ENCODE results near the gene HSPA1B. TPM values are rescaled to one million over a fixed set of nuclear protein-coding genes. Genes with fewer than 3 reads are reported as not detected.
"Not testable (repeated sequence)": the region's sequence is repeated elsewhere in the genome, so short reads cannot be mapped to it uniquely, and the experiment has no call there.

HSPA1B gene
- total and polyA plus RNA-seq, 2 donors: 46.8 to 110 TPM

DNA sequence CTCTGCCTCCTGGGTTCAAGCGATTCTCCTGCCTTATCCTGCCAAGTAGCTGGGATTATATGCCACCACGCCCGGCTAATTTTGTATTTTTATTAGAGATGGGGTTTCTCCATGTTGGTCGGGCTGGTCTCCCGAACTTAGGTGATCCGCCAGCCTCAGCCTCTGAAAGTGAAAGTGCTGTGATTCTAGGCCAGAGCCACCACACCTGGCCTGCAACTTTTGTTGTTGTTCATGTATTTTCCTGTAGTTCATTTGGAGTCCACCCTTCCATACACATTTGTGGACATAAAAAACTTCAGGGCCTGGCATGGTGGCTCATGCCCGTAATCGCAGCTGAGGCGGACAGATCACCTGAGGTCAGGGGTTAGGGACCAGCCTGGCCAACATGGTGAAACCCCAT lies 14.5 kb downstream of the HSPA1B start:
- Histone ChIP-seq H3K4me1 (ENCODE audit: control insufficient read depth in 2 of 2, insufficient read depth in 2 of 2, low read length in 2 of 2) (peaks cover 15 to 20% of the 10 kb centered on the region in 2 donors), H3K27ac (ENCODE audit: low read depth in 1 of 2, low read length in 1 of 2) (no peak overlapping the region), H3K4me3 (ENCODE audit: low read length in 2 of 2) (no peak overlapping the region), H3K27me3 (ENCODE audit: control insufficient read depth in 2 of 2, insufficient read depth in 1 of 2, low read length in 1 of 2) (no peaks in the 10 kb centered on the region), H3K9me3 (ENCODE audit: control insufficient read depth in 2 of 2, insufficient read depth in 1 of 2, low read length in 1 of 2) (no peaks in the 10 kb centered on the region), H3K36me3 (ENCODE audit: control insufficient read depth in 2 of 2, insufficient read depth in 2 of 2, low read length in 1 of 2) (peaks cover 44% of the 10 kb centered on the region in 2 donors)
- 97% methylated on average over 9 of the region's 9 CpGs for WGBS
- no peak for DNase-seq (ENCODE audit: low read depth in 6 of 9, low spot score in 9 of 9)

DNA sequence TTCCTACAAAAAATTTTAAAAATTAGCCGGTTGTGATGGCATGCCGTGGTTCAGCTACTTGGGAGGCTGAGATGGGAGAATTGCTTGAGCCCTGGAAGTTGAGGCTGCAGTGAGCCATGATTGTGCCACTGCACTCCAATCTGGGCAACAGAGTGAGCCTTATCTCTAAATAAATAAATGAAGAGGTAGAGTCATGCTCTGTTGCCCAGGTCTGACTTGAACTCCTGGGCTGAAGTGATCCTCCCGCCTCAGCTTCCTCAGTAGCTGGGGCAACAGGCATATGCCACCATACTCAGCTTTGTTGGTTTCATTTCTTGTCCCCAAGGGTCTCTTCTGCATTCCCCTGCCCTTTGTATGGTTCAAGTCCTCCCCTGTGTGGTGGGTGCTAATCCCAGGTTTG lies 17.0 kb downstream of the HSPA1B start:
- no peaks in the 10 kb centered on the region for H3K27me3 ChIP-seq (ENCODE audit: control insufficient read depth in 2 of 2, insufficient read depth in 1 of 2, low read length in 1 of 2)
- no peak for DNase-seq (ENCODE audit: low read depth in 6 of 9, low spot score in 9 of 9)
- over 99% methylated on average over 3 of the region's 3 CpGs for whole genome bisulfite sequencing
- H3K4me1 ChIP-seq (ENCODE audit: control insufficient read depth in 2 of 2, insufficient read depth in 2 of 2, low read length in 2 of 2): peaks cover 0 to 2% of the 10 kb centered on the region in 2 donors
- H3K4me3 ChIP-seq (ENCODE audit: low read length in 2 of 2): no peak overlapping the region
- no peaks in the 10 kb centered on the region for H3K9me3 ChIP-seq (ENCODE audit: control insufficient read depth in 2 of 2, insufficient read depth in 1 of 2, low read length in 1 of 2)
- no peak overlapping the region for H3K27ac ChIP-seq (ENCODE audit: low read depth in 1 of 2, low read length in 1 of 2)
- H3K36me3 ChIP-seq (ENCODE audit: control insufficient read depth in 2 of 2, insufficient read depth in 2 of 2, low read length in 1 of 2): peaks cover 19 to 20% of the 10 kb centered on the region in 2 donors

DNA sequence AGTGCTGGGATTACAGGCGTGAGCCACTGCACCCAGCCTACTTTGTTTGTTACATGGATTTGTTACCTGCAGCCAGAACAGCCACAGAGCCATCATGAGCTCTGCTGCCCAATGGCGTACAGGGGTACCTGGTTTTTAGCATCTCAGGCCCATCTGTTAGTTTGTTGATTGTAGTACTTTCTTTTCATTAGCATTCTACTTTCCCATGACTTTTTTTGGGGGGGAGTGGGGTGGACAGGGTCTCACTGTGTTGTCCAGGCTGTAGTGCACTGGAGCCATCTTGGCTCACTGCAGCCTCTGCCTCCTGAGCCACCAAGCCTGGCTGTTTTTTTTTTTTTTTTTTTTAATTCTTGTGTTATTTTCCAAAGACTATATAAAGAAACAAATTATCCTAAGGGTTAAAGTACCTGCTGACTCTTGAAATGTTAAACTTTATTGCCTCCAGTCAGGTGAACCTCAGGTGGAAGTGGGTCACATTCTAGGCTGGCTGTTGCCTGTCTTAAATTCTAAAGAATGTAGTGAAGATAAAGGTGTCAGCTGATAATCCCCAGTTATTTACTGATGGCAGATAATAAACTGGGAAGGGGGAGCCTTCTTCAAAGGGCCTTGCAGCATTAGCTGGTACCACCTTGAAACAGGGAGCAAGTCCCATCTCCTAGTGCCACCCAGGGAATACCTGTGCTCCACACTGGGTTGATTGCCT lies 19.9 kb downstream of the HSPA1B start:
- over 99% methylated on average over 2 of the region's 2 CpGs for WGBS
- DNase-seq (ENCODE audit: low read depth in 6 of 9, low spot score in 9 of 9): no peak
- no peaks in the 10 kb centered on the region for H3K4me1 ChIP-seq (ENCODE audit: control insufficient read depth in 2 of 2, insufficient read depth in 2 of 2, low read length in 2 of 2)

DNA sequence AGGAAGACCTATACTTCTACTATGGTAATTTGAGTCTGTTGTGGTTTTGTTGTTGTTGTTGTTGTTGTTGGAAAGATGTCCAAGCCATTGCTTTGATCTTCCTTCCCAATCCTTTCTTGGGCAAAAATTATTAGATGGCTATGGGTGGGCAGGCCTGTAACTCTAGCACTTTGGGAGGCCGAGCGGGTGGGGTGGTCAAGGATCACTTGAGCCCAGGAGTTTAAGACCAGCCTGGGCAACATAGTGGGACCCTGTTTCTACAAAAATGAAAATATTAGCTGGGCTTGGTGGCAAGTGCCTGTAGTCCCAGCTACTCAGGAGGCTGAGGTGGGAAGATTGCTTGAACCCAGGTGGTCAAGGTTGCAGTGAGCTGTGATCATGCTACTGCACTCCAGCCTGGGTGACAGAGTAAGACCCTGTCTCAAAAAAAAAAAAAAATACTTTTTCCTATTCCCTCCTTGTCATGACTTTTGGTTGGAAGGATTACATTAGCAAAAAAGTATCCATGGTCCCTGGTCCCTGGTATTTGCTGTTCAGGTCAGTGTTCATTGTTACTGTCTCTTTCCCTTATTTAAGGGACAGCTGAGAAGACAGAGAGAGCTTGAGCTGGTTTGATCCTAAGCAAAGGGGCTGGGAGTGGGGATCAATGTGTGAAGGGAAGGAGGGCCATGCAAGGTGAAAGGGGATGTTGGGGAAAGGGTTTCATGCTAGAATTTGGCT lies 23.4 kb downstream of the HSPA1B start:
- Histone ChIP-seq H3K36me3 (ENCODE audit: control insufficient read depth in 2 of 2, insufficient read depth in 2 of 2, low read length in 1 of 2) (no peaks in the 10 kb centered on the region), H3K9me3 (ENCODE audit: control insufficient read depth in 2 of 2, insufficient read depth in 1 of 2, low read length in 1 of 2) (peaks cover 0 to 5% of the 10 kb centered on the region in 2 donors), H3K4me3 (ENCODE audit: low read length in 2 of 2) (no peak overlapping the region), H3K27ac (ENCODE audit: low read depth in 1 of 2, low read length in 1 of 2) (no peak overlapping the region), H3K27me3 (ENCODE audit: control insufficient read depth in 2 of 2, insufficient read depth in 1 of 2, low read length in 1 of 2) (no peaks in the 10 kb centered on the region), H3K4me1 (ENCODE audit: control insufficient read depth in 2 of 2, insufficient read depth in 2 of 2, low read length in 2 of 2) (no peaks in the 10 kb centered on the region)
- DNase-seq (ENCODE audit: low read depth in 6 of 9, low spot score in 9 of 9): no peak
- 98% methylated on average over 2 of the region's 2 CpGs for WGBS

More for the DNA sequence above, 19.9 kb downstream of the HSPA1B start:
- Histone ChIP-seq H3K27me3 (ENCODE audit: control insufficient read depth in 2 of 2, insufficient read depth in 1 of 2, low read length in 1 of 2) (no peaks in the 10 kb centered on the region), H3K36me3 (ENCODE audit: control insufficient read depth in 2 of 2, insufficient read depth in 2 of 2, low read length in 1 of 2) (peaks cover 0 to 5% of the 10 kb centered on the region in 2 donors), H3K4me3 (ENCODE audit: low read length in 2 of 2) (no peak overlapping the region), H3K9me3 (ENCODE audit: control insufficient read depth in 2 of 2, insufficient read depth in 1 of 2, low read length in 1 of 2) (peaks cover 0 to 5% of the 10 kb centered on the region in 2 donors), H3K27ac (ENCODE audit: low read depth in 1 of 2, low read length in 1 of 2) (no peak overlapping the region)

DNA sequence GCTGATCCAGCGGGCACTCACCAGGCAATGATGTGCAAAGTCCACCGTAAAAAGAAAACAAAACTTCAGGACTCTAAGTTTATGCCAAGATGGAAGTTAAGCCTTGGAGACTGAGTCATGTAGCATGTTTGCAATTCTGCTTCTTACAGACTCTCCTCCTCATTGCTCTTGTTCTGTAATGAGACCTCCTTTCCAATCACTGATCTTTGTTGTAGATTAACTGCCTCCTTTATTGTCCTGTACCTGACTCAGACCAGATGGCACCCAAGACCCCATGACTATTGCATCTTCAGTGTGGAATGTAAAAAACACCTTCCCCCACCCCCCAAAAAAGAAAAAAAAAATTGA lies 23.9 kb downstream of the HSPA1B start:
- no peaks in the 10 kb centered on the region for H3K27me3 ChIP-seq (ENCODE audit: control insufficient read depth in 2 of 2, insufficient read depth in 1 of 2, low read length in 1 of 2)
- no peak overlapping the region for H3K27ac ChIP-seq (ENCODE audit: low read depth in 1 of 2, low read length in 1 of 2)
- DNase-seq (ENCODE audit: low read depth in 6 of 9, low spot score in 9 of 9): no peak
- 98% methylated on average over 2 of the region's 2 CpGs for WGBS
- no peaks in the 10 kb centered on the region for H3K4me1 ChIP-seq (ENCODE audit: control insufficient read depth in 2 of 2, insufficient read depth in 2 of 2, low read length in 2 of 2)
- H3K9me3 ChIP-seq (ENCODE audit: control insufficient read depth in 2 of 2, insufficient read depth in 1 of 2, low read length in 1 of 2): peaks cover 0 to 5% of the 10 kb centered on the region in 2 donors
- H3K36me3 ChIP-seq (ENCODE audit: control insufficient read depth in 2 of 2, insufficient read depth in 2 of 2, low read length in 1 of 2): no peaks in the 10 kb centered on the region
- H3K4me3 ChIP-seq (ENCODE audit: low read length in 2 of 2): no peak overlapping the region

DNA sequence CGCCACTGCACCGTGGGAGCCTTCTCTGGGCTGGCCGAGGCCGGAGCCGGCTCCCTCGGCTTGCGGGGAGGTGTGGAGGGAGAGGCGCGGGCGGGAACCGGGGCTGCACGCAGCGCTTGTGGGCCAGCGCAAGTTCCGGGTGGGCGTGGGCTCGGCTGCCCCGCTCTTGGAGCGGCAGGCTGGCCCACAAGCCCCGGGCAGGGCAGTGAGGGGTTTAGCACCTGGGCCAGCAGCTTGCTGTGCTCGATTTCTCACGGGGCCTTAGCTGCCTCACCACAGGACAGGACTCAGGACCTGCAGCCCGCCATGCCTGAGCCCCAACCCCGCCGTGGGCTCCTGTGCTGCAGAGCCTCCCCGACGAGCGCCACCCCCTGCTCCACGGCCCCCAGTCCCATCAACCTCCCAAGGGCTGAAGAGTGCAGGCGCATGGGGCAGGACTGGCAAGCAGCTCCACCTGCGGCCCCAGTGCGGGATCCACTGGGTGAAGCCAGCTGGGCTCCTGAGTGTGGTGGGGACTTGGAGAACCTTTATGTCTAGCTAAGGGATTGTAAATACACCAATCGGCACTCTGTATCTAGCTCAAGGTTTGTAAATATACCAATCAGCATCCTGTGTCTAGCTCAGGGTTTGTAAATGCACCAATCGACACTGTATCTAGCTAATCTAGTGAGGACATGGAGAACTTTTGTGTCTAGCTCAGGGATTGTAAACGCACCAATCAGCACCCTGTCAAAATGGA lies 24.6 kb downstream of the HSPA1B start:
- not testable (repeated sequence) for H3K4me1 ChIP-seq (ENCODE audit: control insufficient read depth in 2 of 2, insufficient read depth in 2 of 2, low read length in 2 of 2); H3K4me3 ChIP-seq (ENCODE audit: low read length in 2 of 2); DNase-seq (ENCODE audit: low read depth in 6 of 9, low spot score in 9 of 9); H3K27ac ChIP-seq (ENCODE audit: low read depth in 1 of 2, low read length in 1 of 2); H3K36me3 ChIP-seq (ENCODE audit: control insufficient read depth in 2 of 2, insufficient read depth in 2 of 2, low read length in 1 of 2); H3K27me3 ChIP-seq (ENCODE audit: control insufficient read depth in 2 of 2, insufficient read depth in 1 of 2, low read length in 1 of 2); H3K9me3 ChIP-seq (ENCODE audit: control insufficient read depth in 2 of 2, insufficient read depth in 1 of 2, low read length in 1 of 2)
- 95% methylated on average over 35 of the region's 35 CpGs for WGBS

DNA sequence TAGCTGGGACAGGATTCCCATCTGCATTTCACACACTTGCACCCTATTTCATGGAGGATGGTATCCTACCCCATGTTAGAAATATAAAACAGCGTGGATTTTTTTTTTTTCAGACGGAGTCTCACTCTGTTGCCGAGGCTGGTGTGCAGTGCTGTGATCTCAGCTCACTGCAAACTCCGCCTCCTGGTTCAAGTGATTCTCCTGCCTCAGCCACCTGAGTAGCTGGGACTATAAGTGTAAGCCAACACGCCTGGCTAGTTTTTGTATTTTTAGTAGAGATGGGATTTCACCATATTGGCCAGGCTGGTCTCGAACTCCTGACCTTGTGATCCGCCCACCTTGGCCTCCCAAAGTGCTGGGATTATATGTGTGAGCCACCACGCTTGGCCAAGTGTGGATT lies 30.2 kb downstream of the HSPA1B start:
- H3K36me3 ChIP-seq (ENCODE audit: control insufficient read depth in 2 of 2, insufficient read depth in 2 of 2, low read length in 1 of 2): peaks cover 25 to 27% of the 10 kb centered on the region in 2 donors
- not testable (repeated sequence) for H3K4me1 ChIP-seq (ENCODE audit: control insufficient read depth in 2 of 2, insufficient read depth in 2 of 2, low read length in 2 of 2); H3K4me3 ChIP-seq (ENCODE audit: low read length in 2 of 2); H3K27ac ChIP-seq (ENCODE audit: low read depth in 1 of 2, low read length in 1 of 2); H3K27me3 ChIP-seq (ENCODE audit: control insufficient read depth in 2 of 2, insufficient read depth in 1 of 2, low read length in 1 of 2); DNase-seq (ENCODE audit: low read depth in 6 of 9, low spot score in 9 of 9); H3K9me3 ChIP-seq (ENCODE audit: control insufficient read depth in 2 of 2, insufficient read depth in 1 of 2, low read length in 1 of 2)
- WGBS: 97% methylated on average over 8 of the region's 8 CpGs

DNA sequence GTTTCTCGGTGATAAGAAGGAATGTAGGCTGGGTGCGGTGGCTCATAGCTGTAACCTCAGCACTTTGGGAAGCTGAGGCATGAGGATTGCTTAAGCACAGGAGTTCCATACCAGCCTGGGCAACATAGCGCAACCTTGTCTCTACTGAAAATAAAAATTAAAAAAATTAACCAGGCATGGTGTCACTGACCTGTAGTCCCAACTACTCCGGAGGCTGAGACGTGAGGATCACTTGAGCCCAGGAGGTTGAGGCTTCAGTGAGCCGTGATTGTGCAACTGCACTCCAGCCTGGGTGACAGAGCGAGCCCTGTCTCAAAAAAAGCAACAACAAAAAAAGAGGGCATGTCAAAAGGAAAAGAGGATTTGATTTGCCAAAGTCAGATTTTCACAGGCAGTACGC lies 31.2 kb downstream of the HSPA1B start:
- Histone ChIP-seq H3K36me3 (ENCODE audit: control insufficient read depth in 2 of 2, insufficient read depth in 2 of 2, low read length in 1 of 2) (peaks cover 25 to 27% of the 10 kb centered on the region in 2 donors), H3K4me1 (ENCODE audit: control insufficient read depth in 2 of 2, insufficient read depth in 2 of 2, low read length in 2 of 2) (peaks cover 7 to 17% of the 10 kb centered on the region in 2 donors), H3K9me3 (ENCODE audit: control insufficient read depth in 2 of 2, insufficient read depth in 1 of 2, low read length in 1 of 2) (no peaks in the 10 kb centered on the region), H3K27ac (ENCODE audit: low read depth in 1 of 2, low read length in 1 of 2) (no peak overlapping the region), H3K27me3 (ENCODE audit: control insufficient read depth in 2 of 2, insufficient read depth in 1 of 2, low read length in 1 of 2) (no peaks in the 10 kb centered on the region), H3K4me3 (ENCODE audit: low read length in 2 of 2) (no peak overlapping the region)
- DNase-seq (ENCODE audit: low read depth in 6 of 9, low spot score in 9 of 9): no peak
- WGBS: 97% methylated on average over 8 of the region's 8 CpGs

DNA sequence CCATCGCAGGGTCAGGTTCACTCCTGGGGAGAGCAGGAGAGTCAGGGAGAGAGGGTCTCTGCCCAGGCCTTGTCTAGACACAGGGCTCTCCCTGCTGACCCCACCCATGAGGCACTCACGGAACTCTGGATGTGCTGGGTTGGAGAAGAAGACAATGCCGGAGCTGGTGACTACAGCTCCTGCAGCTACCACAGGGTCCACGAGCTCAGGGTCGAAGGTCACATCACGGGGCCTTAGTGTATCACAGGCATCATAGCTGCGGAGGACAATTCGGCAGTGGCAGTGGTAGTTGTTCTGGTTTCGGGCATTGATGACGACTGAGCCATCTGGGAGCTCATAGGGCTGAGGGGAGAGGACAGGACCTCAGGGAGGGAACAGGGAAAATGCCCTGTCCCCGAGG lies 32.4 kb downstream of the HSPA1B start:
- H3K27me3 ChIP-seq (ENCODE audit: control insufficient read depth in 2 of 2, insufficient read depth in 1 of 2, low read length in 1 of 2): no peaks in the 10 kb centered on the region
- no peak overlapping the region for H3K4me3 ChIP-seq (ENCODE audit: low read length in 2 of 2)
- 97% methylated on average over 11 of the region's 11 CpGs for WGBS
- no peak for DNase-seq (ENCODE audit: low read depth in 6 of 9, low spot score in 9 of 9)
- peaks cover 12 to 28% of the 10 kb centered on the region in 2 donors for H3K4me1 ChIP-seq (ENCODE audit: control insufficient read depth in 2 of 2, insufficient read depth in 2 of 2, low read length in 2 of 2)
- H3K36me3 ChIP-seq (ENCODE audit: control insufficient read depth in 2 of 2, insufficient read depth in 2 of 2, low read length in 1 of 2): peaks cover 25 to 27% of the 10 kb centered on the region in 2 donors
- no peak overlapping the region for H3K27ac ChIP-seq (ENCODE audit: low read depth in 1 of 2, low read length in 1 of 2)
- no peaks in the 10 kb centered on the region for H3K9me3 ChIP-seq (ENCODE audit: control insufficient read depth in 2 of 2, insufficient read depth in 1 of 2, low read length in 1 of 2)
